Immature natural killer cell (primary cell): ENCODE data around the gene GRPEL2. TPM values are rescaled to one million over a fixed set of nuclear protein-coding genes. Genes with fewer than 3 reads are reported as not detected.

Experiments used
- DNase-seq, 3 donors: peaks; one replicate each; pipeline ENCODE4 v3.0.0; 2022; ENCODE audit warnings: mixed read lengths in 1 of 3
- H3K27ac Mint-ChIP-seq, 6 donors: one replicate each; pipeline ENCODE4 v1.8.0; 2020; ENCODE audit warnings: mixed read lengths in 6 of 6, mild to moderate bottlenecking in 5 of 6, inconsistent platforms in 4 of 6, moderate library complexity in 3 of 6
- H3K27me3 Mint-ChIP-seq, 3 donors: one replicate each; pipeline ENCODE4 v1.8.0; 2020 to 2021; ENCODE audit warnings: low read depth in 3 of 3, mild to moderate bottlenecking in 3 of 3, mixed read lengths in 3 of 3, moderate library complexity in 3 of 3, inconsistent platforms in 1 of 3
- H3K36me3 Mint-ChIP-seq, 3 donors: one replicate each; pipeline ENCODE4 v1.8.0; 2020; ENCODE audit warnings: mixed read lengths in 3 of 3, inconsistent platforms in 2 of 3, mild to moderate bottlenecking in 2 of 3
- H3K4me1 Mint-ChIP-seq, 2 donors: one replicate each; pipeline ENCODE4 v1.8.0; 2020; ENCODE audit warnings: inconsistent platforms in 2 of 2, mild to moderate bottlenecking in 2 of 2, mixed read lengths in 2 of 2, moderate library complexity in 1 of 2
- H3K4me3 Mint-ChIP-seq, 5 donors: one replicate each; pipeline ENCODE4 v1.8.0; 2020; ENCODE audit warnings: mild to moderate bottlenecking in 5 of 5, mixed read lengths in 5 of 5, inconsistent platforms in 3 of 5, moderate library complexity in 3 of 5
- H3K9me3 Mint-ChIP-seq, 6 donors: one replicate each; pipeline ENCODE4 v1.8.0; 2020; ENCODE audit warnings: mild to moderate bottlenecking in 6 of 6, mixed read lengths in 6 of 6, inconsistent platforms in 4 of 6, moderate library complexity in 3 of 6
- polyA plus RNA-seq, 3 donors: library from polyadenylated mRNA; unstranded; fragments of 300-500 nt; fragmentation: Illumina TruSeq; gene quantifications; one replicate each; pipeline ENCODE4 v1.2.3, GENCODE V29; 2021

Gene GRPEL2
- polyA plus RNA-seq, 3 donors from 2014 or later = 0.88 to 4.5 (median 2.6) TPM

GRCh38 chr5:149310488-149310887, 34.8 kb upstream of the GRPEL2 start:
- H3K36me3 Mint-ChIP-seq = no peaks in the 10 kb centered on the region
- H3K27me3 Mint-ChIP-seq = peaks cover 0 to 9% (median 1%) of the 10 kb centered on the region in 3 donors
- no peak for DNase-seq
- H3K27ac Mint-ChIP-seq = no peak overlapping the region
- no peaks in the 10 kb centered on the region for H3K4me1 Mint-ChIP-seq
- H3K9me3 Mint-ChIP-seq = no peaks in the 10 kb centered on the region
- H3K4me3 Mint-ChIP-seq = no peak overlapping the region

- no peak for DNase-seq
- no peaks in the 10 kb centered on the region for H3K4me1 Mint-ChIP-seq
- no peak overlapping the region for H3K27ac Mint-ChIP-seq
- no peaks in the 10 kb centered on the region for H3K36me3 Mint-ChIP-seq
- no peaks in the 10 kb centered on the region for H3K9me3 Mint-ChIP-seq
- peaks cover 0 to 9% (median 1%) of the 10 kb centered on the region in 3 donors for H3K27me3 Mint-ChIP-seq
- no peak overlapping the region for H3K4me3 Mint-ChIP-seq
These were observed 34.2 kb upstream of the GRPEL2 start for GRCh38 chr5:149310947-149311658.

DNA sequence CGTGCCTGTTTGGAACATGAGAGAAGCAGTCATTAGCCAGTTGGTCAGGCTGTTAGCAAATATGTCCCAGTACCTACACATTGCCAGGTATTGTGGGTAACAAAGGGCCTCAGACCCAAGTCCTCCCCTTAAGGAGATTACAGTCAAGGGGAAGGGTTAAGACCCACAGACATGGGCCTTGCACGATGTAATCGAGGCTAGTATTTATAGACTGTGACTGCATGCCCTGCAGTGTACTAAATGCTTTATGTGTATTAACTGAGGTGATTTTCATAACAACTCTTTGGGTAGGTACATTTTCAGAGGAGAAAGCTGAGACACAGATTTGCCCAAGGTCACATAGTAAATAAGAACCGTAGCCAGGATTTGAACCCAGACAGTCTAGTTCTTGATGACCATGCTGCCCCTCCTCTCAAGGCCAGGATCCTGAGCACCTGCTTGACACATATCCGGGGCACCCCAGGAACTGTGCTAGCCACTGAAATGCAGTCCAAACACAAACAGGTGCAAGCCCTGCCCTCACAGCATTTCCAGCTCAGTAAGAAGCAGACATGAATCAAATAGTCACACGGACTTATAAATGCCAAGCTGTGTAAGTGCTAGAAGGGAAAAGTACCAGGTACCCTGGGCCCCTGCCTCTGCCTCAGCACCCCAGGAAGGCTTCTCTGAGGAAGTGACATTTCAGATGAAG, 32.0 kb upstream of the GRPEL2 start:
- Mint-ChIP-seq H3K27me3 (peaks cover 0 to 5% (median 1%) of the 10 kb centered on the region in 3 donors), H3K9me3 (no peaks in the 10 kb centered on the region), H3K4me1 (no peaks in the 10 kb centered on the region), H3K27ac (no peak overlapping the region), H3K36me3 (no peaks in the 10 kb centered on the region), H3K4me3 (no peak overlapping the region)
- DNase-seq = no peak

DNA sequence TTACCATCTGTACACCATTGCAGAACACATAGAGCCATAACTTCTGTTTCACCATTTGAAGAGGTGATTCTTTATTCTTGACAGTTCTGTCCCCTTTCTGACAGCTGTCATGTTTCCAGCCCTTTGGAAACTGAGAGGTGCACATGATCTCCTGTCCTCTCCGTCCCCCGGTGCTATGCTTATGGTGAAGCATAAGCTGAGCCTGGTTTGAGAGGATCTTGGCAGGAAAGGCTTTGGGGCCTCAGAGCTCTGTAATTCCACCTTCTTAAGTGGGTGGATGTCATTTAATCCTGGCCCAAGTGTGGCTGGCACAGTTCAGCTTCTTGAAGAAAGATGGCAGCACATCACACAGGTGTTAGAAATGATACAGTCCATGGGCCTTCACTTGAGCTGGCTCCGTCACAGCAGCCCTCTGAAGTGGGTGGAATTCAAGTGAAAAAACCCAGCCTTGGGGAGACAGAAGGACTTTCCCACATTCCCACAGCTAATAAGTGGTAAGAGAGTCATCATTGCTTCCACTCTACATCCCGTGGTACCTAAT, 30.7 kb upstream of the GRPEL2 start:
- DNase-seq = no peak
- H3K9me3 Mint-ChIP-seq = no peaks in the 10 kb centered on the region
- no peak overlapping the region for H3K4me3 Mint-ChIP-seq
- no peaks in the 10 kb centered on the region for H3K36me3 Mint-ChIP-seq
- H3K27me3 Mint-ChIP-seq = peaks cover 0 to 5% (median 1%) of the 10 kb centered on the region in 3 donors
- H3K4me1 Mint-ChIP-seq = no peaks in the 10 kb centered on the region
- no peak overlapping the region for H3K27ac Mint-ChIP-seq

DNA sequence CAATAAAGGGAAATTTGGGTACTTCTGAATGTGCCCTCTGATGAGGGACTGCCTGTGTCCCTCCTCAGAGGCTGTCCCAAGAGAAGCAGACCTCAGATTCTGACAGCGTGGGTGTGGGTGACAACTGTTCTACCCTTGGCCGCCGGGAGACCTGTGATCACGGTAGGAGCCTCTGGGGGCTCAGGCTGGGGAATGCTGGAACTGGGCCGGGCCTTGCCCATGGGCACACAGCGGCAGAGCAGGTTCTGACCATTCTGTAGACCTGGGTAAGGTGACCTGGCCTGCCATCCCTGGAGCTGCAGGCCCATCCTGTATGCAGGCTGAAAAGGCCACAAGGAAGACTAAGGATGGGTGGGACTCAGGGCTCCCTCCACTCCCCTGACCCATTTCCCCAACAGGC, 29.5 kb upstream of the GRPEL2 start:
- no peak overlapping the region for H3K4me3 Mint-ChIP-seq
- no peak overlapping the region for H3K27ac Mint-ChIP-seq
- H3K27me3 Mint-ChIP-seq = peaks cover 0 to 3% (median 1%) of the 10 kb centered on the region in 3 donors
- H3K9me3 Mint-ChIP-seq = no peaks in the 10 kb centered on the region
- no peaks in the 10 kb centered on the region for H3K36me3 Mint-ChIP-seq
- DNase-seq = no peak
- H3K4me1 Mint-ChIP-seq = no peaks in the 10 kb centered on the region

DNA sequence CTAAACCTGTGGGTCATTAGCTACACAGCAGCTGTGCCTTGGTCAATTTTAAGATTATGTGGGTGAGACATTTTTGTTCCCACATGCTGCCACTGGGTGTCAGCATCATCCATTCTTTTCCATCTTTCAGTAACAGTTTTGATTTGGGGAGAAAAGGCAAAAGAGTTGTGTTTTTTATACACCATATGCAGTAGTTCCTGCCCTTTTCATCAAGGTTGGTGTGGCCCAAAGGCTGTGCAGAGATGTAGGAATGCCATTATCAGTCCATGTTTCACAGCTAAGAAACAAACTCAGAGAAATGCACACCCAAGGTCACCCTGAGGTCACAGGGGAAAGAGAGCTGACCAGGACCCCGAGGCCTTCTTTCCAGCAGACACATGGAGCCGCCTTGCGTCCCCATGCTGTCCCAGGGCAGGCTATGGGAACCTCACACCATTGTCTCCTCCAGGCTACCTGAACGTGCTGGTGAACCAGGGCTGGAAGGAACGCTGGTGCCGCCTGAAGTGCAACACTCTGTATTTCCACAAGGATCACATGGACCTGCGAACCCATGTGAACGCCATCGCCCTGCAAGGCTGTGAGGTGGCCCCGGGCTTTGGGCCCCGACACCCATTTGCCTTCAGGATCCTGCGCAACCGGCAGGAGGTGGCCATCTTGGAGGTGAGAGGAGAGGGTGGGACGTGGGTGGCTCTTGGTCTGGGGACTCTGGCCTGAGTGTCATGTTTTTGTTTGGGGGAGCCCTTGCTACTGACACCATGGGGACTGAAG, 27.8 kb upstream of the GRPEL2 start:
- peak; percentile 34 to 44 (median 38) for DNase-seq
- H3K27me3 Mint-ChIP-seq = peaks cover 0 to 3% (median 1%) of the 10 kb centered on the region in 3 donors
- no peaks in the 10 kb centered on the region for H3K9me3 Mint-ChIP-seq
- no peak overlapping the region for H3K4me3 Mint-ChIP-seq
- no peaks in the 10 kb centered on the region for H3K36me3 Mint-ChIP-seq
- H3K4me1 Mint-ChIP-seq = no peaks in the 10 kb centered on the region
- no peak overlapping the region for H3K27ac Mint-ChIP-seq

GRCh38 chr5:149319174-149319573, 26.1 kb upstream of the GRPEL2 start:
- H3K4me1 Mint-ChIP-seq = no peaks in the 10 kb centered on the region
- H3K27me3 Mint-ChIP-seq = peaks cover 0 to 2% (median 0%) of the 10 kb centered on the region in 3 donors
- DNase-seq = no peak
- no peaks in the 10 kb centered on the region for H3K9me3 Mint-ChIP-seq
- no peak overlapping the region for H3K27ac Mint-ChIP-seq
- H3K36me3 Mint-ChIP-seq = no peaks in the 10 kb centered on the region
- H3K4me3 Mint-ChIP-seq = no peak overlapping the region

GRCh38 chr5:149320791-149321330, 24.4 kb upstream of the GRPEL2 start:
- no peaks in the 10 kb centered on the region for H3K36me3 Mint-ChIP-seq
- H3K27me3 Mint-ChIP-seq = peaks cover 0 to 2% (median 0%) of the 10 kb centered on the region in 3 donors
- no peaks in the 10 kb centered on the region for H3K4me1 Mint-ChIP-seq
- H3K27ac Mint-ChIP-seq = no peak overlapping the region
- DNase-seq = no peak
- no peak overlapping the region for H3K4me3 Mint-ChIP-seq
- no peaks in the 10 kb centered on the region for H3K9me3 Mint-ChIP-seq

DNA sequence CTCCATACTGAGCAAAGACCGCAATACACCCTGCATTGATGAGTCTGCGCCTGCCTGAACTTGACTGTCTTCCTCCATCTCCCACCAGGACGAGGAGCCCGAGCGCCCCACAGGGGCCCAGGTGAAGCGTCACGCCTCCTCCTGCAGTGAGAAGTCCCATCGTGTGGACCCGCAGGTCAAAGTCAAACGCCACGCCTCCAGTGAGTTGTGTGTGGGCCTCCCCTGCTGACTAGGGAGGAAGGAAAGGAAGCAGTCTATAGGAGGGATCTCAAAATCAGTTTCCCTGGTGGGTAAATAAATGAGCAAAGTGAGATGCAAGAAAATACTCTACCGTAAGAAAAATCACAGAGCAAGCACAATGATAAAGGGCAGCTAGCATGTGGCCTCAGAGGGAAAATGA, 22.8 kb upstream of the GRPEL2 start:
- H3K27ac Mint-ChIP-seq = no peak overlapping the region
- H3K4me1 Mint-ChIP-seq = no peaks in the 10 kb centered on the region
- H3K27me3 Mint-ChIP-seq = peaks cover 0 to 2% (median 0%) of the 10 kb centered on the region in 3 donors
- no peaks in the 10 kb centered on the region for H3K9me3 Mint-ChIP-seq
- no peak for DNase-seq
- H3K4me3 Mint-ChIP-seq = no peak overlapping the region
- H3K36me3 Mint-ChIP-seq = no peaks in the 10 kb centered on the region

DNA sequence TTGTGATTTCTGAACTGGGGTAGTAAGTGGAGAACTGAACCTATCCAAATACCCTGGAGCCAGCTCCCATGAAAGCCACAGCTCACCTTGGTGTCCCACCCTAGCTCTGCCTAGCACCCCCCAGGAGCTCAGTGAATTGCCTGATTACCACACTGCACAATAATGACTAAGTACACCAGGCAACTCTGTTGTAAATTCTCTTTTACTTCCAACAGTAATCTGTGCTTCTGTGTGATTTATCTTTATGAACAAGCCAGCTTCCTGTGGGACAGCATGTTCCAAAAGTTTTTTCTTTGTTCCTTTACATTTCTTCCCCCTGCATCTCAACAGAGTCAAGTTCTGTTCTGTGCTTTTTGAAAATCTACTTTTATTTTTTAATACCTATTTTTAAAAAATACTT, 22.1 kb upstream of the GRPEL2 start:
- no peak overlapping the region for H3K4me3 Mint-ChIP-seq
- no peak overlapping the region for H3K27ac Mint-ChIP-seq
- H3K4me1 Mint-ChIP-seq = no peaks in the 10 kb centered on the region
- no peaks in the 10 kb centered on the region for H3K9me3 Mint-ChIP-seq
- no peaks in the 10 kb centered on the region for H3K36me3 Mint-ChIP-seq
- H3K27me3 Mint-ChIP-seq = peaks cover 0 to 2% (median 0%) of the 10 kb centered on the region in 3 donors
- no peak for DNase-seq

GRCh38 chr5:149323621-149324205, 21.6 kb upstream of the GRPEL2 start:
- no peaks in the 10 kb centered on the region for H3K9me3 Mint-ChIP-seq
- no peak overlapping the region for H3K4me3 Mint-ChIP-seq
- no peaks in the 10 kb centered on the region for H3K36me3 Mint-ChIP-seq
- no peak for DNase-seq
- no peak overlapping the region for H3K27ac Mint-ChIP-seq
- H3K4me1 Mint-ChIP-seq = no peaks in the 10 kb centered on the region
- H3K27me3 Mint-ChIP-seq = peaks cover 0 to 2% (median 0%) of the 10 kb centered on the region in 3 donors

DNA sequence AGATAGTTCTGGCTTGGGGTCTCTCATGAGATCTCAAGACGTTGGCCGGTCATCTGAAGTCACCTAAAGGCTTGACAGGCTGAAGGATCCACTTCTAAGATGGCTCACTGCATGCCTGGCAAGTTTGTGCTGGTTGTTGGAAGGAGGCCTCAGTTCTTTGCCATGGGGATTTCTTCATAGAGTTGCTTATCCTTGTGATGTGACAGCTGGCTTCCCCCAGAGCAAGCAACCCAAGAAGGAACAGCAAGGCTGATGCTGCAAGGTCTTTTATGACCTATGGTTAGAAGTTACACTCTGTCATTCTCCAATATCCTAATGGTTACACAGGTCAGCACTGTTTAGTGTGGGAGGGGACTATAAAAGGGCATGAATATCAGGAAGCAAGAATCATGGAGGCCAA, 20.7 kb upstream of the GRPEL2 start:
- peaks cover 0 to 5% (median 2%) of the 10 kb centered on the region in 3 donors for H3K27me3 Mint-ChIP-seq
- no peaks in the 10 kb centered on the region for H3K4me1 Mint-ChIP-seq
- no peaks in the 10 kb centered on the region for H3K36me3 Mint-ChIP-seq
- no peak overlapping the region for H3K4me3 Mint-ChIP-seq
- no peak overlapping the region for H3K27ac Mint-ChIP-seq
- DNase-seq = no peak
- no peaks in the 10 kb centered on the region for H3K9me3 Mint-ChIP-seq

GRCh38 chr5:149325166-149325735, 20.0 kb upstream of the GRPEL2 start:
- H3K4me3 Mint-ChIP-seq = no peak overlapping the region
- peaks cover 0 to 5% (median 2%) of the 10 kb centered on the region in 3 donors for H3K27me3 Mint-ChIP-seq
- no peak for DNase-seq
- H3K4me1 Mint-ChIP-seq = no peaks in the 10 kb centered on the region
- no peaks in the 10 kb centered on the region for H3K36me3 Mint-ChIP-seq
- no peak overlapping the region for H3K27ac Mint-ChIP-seq
- H3K9me3 Mint-ChIP-seq = no peaks in the 10 kb centered on the region
